ENCODE data around the gene C6orf58. TPM values are rescaled to one million over a fixed set of nuclear protein-coding genes. Genes with fewer than 3 reads are reported as not detected.
"Not testable (repeated sequence)": the region's sequence is repeated elsewhere in the genome, so short reads cannot be mapped to it uniquely, and the experiment has no call there.

The C6orf58 gene
- total and polyA plus RNA-seq, 10 of the 15 experiments (the other 5 are each of a cell fraction or from before 2014, with no cell fraction given): 0.06 to 0.43 (median 0.12) TPM; not detected in 2

DNA sequence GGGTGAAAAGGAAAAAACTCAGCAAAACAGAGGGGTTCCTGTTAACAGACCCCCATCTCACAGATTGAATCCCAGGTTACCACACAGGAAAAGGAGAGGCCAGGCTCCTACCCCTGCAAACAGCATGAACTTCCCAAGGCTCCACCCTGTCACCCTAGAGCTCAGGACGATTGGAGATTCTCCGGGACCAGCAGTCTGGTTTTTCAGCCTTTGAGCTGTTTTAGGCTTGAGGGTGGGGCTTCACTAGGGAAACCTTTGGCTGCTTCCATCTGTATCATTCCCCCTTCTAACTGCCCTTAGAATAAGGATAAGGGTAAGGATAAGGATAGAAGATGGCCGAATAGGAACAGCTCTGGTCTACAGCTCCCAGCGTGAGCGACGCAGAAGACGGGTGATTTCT is 16.0 kb downstream of the C6orf58 start:
- no peak overlapping the region for H3K27ac ChIP-seq (ENCODE audit: control insufficient read depth, insufficient read depth)
- 58% methylated on average over 3 of the region's 7 CpGs for WGBS (ENCODE audit: insufficient coverage, insufficient replicate concordance, low lambda C conversion rate, missing lambda C conversion rate)

DNA sequence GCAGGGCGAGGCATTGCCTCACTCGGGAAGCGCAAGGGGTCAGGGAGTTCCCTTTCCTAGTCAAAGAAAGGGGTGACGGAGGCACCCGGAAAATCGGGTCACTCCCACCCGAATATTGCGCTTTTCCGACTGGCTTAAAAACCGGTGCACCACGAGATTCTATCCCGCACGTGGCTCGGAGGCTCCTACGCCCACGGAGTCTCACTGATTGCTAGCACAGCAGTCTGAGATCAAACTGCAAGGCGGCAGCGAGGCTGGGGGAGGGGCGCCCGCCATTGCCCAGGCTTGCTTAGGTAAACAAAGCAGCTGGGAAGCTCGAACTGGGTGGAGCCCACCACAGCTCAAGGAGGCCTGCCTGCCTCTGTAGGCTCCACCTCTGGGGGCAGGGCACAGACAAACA is 16.5 kb downstream of the C6orf58 start:
- 57% methylated on average over 14 of the region's 21 CpGs for WGBS (ENCODE audit: insufficient coverage, insufficient replicate concordance, low lambda C conversion rate, missing lambda C conversion rate)
- H3K36me3 ChIP-seq (ENCODE audit: control insufficient read depth in 2 of 2, insufficient read depth in 2 of 2, low read length in 1 of 2); FAIRE-seq; RAD21 ChIA-PET (ENCODE audit: unreplicated experiment); H3K9me3 ChIP-seq (replicated peaks; ENCODE audit: control insufficient read depth, insufficient read depth, low read length); ATAC-seq; H3K27ac ChIP-seq (ENCODE audit: control insufficient read depth, insufficient read depth); H3K4me2 ChIP-seq (ENCODE audit: control insufficient read depth, insufficient read depth); in situ Hi-C loops (cut with MboI); SMC1A ChIA-PET (ENCODE audit: uncharacterized antibody, unreplicated experiment); H3K27me3 ChIP-seq (replicated peaks in 1 of 2; ENCODE audit: control insufficient read depth in 2 of 2, insufficient read depth in 2 of 2, low read length in 1 of 2); H4K20me1 ChIP-seq (ENCODE audit: control insufficient read depth, insufficient read depth); CTCF ChIA-PET; H3K4me3 ChIP-seq; POLR2A ChIA-PET; H3K79me2 ChIP-seq (ENCODE audit: control insufficient read depth, insufficient read depth, low read length); intact Hi-C loops (cut with micrococcal nuclease; ENCODE audit: unreplicated experiment); H3K4me1 ChIP-seq (ENCODE audit: control insufficient read depth, insufficient read depth, low read length); H3K9ac ChIP-seq (ENCODE audit: control insufficient read depth, insufficient read depth, low read length); BruUV-seq (replicated peaks); H2AFZ ChIP-seq (ENCODE audit: control insufficient read depth, low read depth, low read length); DNase-seq (ENCODE audit: low read depth, low spot score): not testable (repeated sequence)

More for the DNA sequence above, 16.0 kb downstream of the C6orf58 start:
- Histone ChIP-seq H3K4me2 (ENCODE audit: control insufficient read depth, insufficient read depth) (no peak overlapping the region), H3K36me3 (ENCODE audit: control insufficient read depth in 2 of 2, insufficient read depth in 2 of 2, low read length in 1 of 2) (no peaks in the 10 kb centered on the region), H3K4me3 (no peak overlapping the region), H3K4me1 (ENCODE audit: control insufficient read depth, insufficient read depth, low read length) (no peaks in the 10 kb centered on the region), H3K27me3 (replicated peaks in 1 of 2; ENCODE audit: control insufficient read depth in 2 of 2, insufficient read depth in 2 of 2, low read length in 1 of 2) (no peaks in the 10 kb centered on the region), H3K9me3 (replicated peaks; ENCODE audit: control insufficient read depth, insufficient read depth, low read length) (no peaks in the 10 kb centered on the region), H2AFZ (ENCODE audit: control insufficient read depth, low read depth, low read length) (no peak overlapping the region), H3K79me2 (ENCODE audit: control insufficient read depth, insufficient read depth, low read length) (no peaks in the 10 kb centered on the region), H3K9ac (ENCODE audit: control insufficient read depth, insufficient read depth, low read length) (no peak overlapping the region), H4K20me1 (ENCODE audit: control insufficient read depth, insufficient read depth) (no peaks in the 10 kb centered on the region)
- in situ Hi-C loops (cut with MboI) (no loop called here), intact Hi-C loops (cut with micrococcal nuclease; ENCODE audit: unreplicated experiment) (no loop called here)
- FAIRE-seq: no peak
- no peak for ATAC-seq
- ChIA-PET RAD21 (ENCODE audit: unreplicated experiment) (no interaction called here), SMC1A (ENCODE audit: uncharacterized antibody, unreplicated experiment) (no interaction called here), CTCF (no interaction called here), POLR2A (no interaction called here)
- no TSS peak for BruUV-seq (replicated peaks)
- DNase-seq (ENCODE audit: low read depth, low spot score): no peak
- no peak for TF ChIP-seq TBL1XR1 (IDR thresholded peaks at IDR 0.05; ENCODE audit: low read depth, low read length)
- TF ChIP-seq, protein P1, sequence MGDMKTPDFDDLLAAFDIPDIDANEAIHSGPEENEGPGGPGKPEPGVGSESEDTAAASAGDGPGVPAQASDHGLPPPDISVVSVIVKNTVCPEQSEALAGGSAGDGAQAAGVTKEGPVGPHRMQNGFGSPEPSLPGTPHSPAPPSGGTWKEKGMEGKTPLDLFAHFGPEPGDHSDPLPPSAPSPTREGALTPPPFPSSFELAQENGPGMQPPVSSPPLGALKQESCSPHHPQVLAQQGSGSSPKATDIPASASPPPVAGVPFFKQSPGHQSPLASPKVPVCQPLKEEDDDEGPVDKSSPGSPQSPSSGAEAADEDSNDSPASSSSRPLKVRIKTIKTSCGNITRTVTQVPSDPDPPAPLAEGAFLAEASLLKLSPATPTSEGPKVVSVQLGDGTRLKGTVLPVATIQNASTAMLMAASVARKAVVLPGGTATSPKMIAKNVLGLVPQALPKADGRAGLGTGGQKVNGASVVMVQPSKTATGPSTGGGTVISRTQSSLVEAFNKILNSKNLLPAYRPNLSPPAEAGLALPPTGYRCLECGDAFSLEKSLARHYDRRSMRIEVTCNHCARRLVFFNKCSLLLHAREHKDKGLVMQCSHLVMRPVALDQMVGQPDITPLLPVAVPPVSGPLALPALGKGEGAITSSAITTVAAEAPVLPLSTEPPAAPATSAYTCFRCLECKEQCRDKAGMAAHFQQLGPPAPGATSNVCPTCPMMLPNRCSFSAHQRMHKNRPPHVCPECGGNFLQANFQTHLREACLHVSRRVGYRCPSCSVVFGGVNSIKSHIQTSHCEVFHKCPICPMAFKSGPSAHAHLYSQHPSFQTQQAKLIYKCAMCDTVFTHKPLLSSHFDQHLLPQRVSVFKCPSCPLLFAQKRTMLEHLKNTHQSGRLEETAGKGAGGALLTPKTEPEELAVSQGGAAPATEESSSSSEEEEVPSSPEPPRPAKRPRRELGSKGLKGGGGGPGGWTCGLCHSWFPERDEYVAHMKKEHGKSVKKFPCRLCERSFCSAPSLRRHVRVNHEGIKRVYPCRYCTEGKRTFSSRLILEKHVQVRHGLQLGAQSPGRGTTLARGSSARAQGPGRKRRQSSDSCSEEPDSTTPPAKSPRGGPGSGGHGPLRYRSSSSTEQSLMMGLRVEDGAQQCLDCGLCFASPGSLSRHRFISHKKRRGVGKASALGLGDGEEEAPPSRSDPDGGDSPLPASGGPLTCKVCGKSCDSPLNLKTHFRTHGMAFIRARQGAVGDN (IDR thresholded peaks at IDR 0.05): no peak
